ENCODE data around the gene DHX32. TPM values are rescaled to one million over a fixed set of nuclear protein-coding genes. Genes with fewer than 3 reads are reported as not detected.

The DHX32 gene
- polyA plus RNA-seq, 1 of the 3 experiments (the other 2 are of a cell fraction) = 16.8 TPM

- Histone ChIP-seq H3K79me2 (ENCODE audit: insufficient read depth) (no peaks in the 10 kb centered on the region), H3K9me3 (no peaks in the 10 kb centered on the region), H3K9ac (no peak overlapping the region), H2AFZ (ENCODE audit: low read depth) (no peak overlapping the region), H3K27ac (ENCODE audit: low read depth in 2 of 2, low read length in 1 of 2) (no peak overlapping the region), H3K4me3 (ENCODE audit: low read depth in 2 of 2, low read length in 1 of 2) (no peak overlapping the region), H3K9me2 (no peaks in the 10 kb centered on the region), H3K4me2 (no peak overlapping the region), H3K4me1 (ENCODE audit: control insufficient read depth in 1 of 2, insufficient read depth in 2 of 2, low read depth in 1 of 2, low read length in 1 of 2) (no peaks in the 10 kb centered on the region; a peak in 1 of 4 replicates), H3K36me3 (replicated peaks in 1 of 2; ENCODE audit: control insufficient read depth in 1 of 2, insufficient read depth in 2 of 2, low read length in 1 of 2) (peaks cover 33 to 66% of the 10 kb centered on the region in 2 experiments), H4K20me1 (ENCODE audit: insufficient read depth) (no peaks in the 10 kb centered on the region), H3K27me3 (ENCODE audit: insufficient read depth) (no peaks in the 10 kb centered on the region), H3F3A (replicated peaks; ENCODE audit: insufficient read depth) (no peaks in the 10 kb centered on the region)
- TF ChIP-seq PBX3 (IDR thresholded peaks at IDR 0.05) = no peak
- no peak for TF ChIP-seq TEAD4 (IDR thresholded peaks at IDR 0.05; ENCODE audit: borderline replicate concordance, insufficient read depth)
- no peak for TF ChIP-seq SMC3 (IDR thresholded peaks at IDR 0.05; ENCODE audit: low read depth, low read length)
- TF ChIP-seq POLR2AphosphoS5 (IDR thresholded peaks at IDR 0.05; ENCODE audit: low read depth, low read length) = no peak
- TF ChIP-seq USF1 (IDR thresholded peaks at IDR 0.05; ENCODE audit: borderline replicate concordance, low read depth) = no peak
- no peak for TF ChIP-seq IRF3 (IDR thresholded peaks at IDR 0.05; ENCODE audit: low read depth, low read length)
- TF ChIP-seq SIN3A (IDR thresholded peaks at IDR 0.05; ENCODE audit: borderline replicate concordance, low read depth, low read length) = no peak
- no peak for TF ChIP-seq ZBTB33 (IDR thresholded peaks at IDR 0.05; ENCODE audit: borderline replicate concordance, low read depth)
- no peak for TF ChIP-seq NRF1 (IDR thresholded peaks at IDR 0.05; ENCODE audit: low read depth, low read length)
- TF ChIP-seq MAX (IDR thresholded peaks at IDR 0.05; ENCODE audit: low read depth) = no peak
- TF ChIP-seq ELF1 (IDR thresholded peaks at IDR 0.05) = no peak
- no peak for TF ChIP-seq RXRA (IDR thresholded peaks at IDR 0.05; ENCODE audit: borderline replicate concordance, low read depth)
- no peak for TF ChIP-seq JUND (IDR thresholded peaks at IDR 0.05)
- no peak for TF ChIP-seq RCOR1 (IDR thresholded peaks at IDR 0.05; ENCODE audit: low read length)
- TF ChIP-seq CHD2 (IDR thresholded peaks at IDR 0.05; ENCODE audit: low read length, partially characterized antibody) = no peak
- no peak for TF ChIP-seq TCF12 (IDR thresholded peaks at IDR 0.05)
- TF ChIP-seq YY1 (IDR thresholded peaks at IDR 0.05; ENCODE audit: low read depth) = no peak
- no peak for TF ChIP-seq NFIC (IDR thresholded peaks at IDR 0.05; ENCODE audit: borderline replicate concordance)
- no peak for TF ChIP-seq MEF2A (IDR thresholded peaks at IDR 0.05; ENCODE audit: borderline replicate concordance, low read depth)
- ChIA-PET POLR2A (no interaction called here), CTCF (no interaction called here)
- no peak for DNase-seq
- WGBS (ENCODE audit: low lambda C conversion rate) = 100% methylated on average over 2 of the region's 2 CpGs
Measured at GRCh38 chr10:125848857-125849256, 32.2 kb downstream of the DHX32 start.
